SH-SY5Y (cell line): ENCODE measurements around the gene PIK3R3.

Source experiments
- GATA2 ChIP-seq: IDR thresholded peaks from 2 replicates; pipeline ENCODE4 v1.6.1; 2011; ENCODE audit warnings: mild to moderate bottlenecking, low read depth, low read length
- GATA3 ChIP-seq: IDR thresholded peaks from 2 replicates; pipeline ENCODE4 v1.6.1; 2011; ENCODE audit warnings: low read depth, mild to moderate bottlenecking, low read length, moderate library complexity

DNA sequence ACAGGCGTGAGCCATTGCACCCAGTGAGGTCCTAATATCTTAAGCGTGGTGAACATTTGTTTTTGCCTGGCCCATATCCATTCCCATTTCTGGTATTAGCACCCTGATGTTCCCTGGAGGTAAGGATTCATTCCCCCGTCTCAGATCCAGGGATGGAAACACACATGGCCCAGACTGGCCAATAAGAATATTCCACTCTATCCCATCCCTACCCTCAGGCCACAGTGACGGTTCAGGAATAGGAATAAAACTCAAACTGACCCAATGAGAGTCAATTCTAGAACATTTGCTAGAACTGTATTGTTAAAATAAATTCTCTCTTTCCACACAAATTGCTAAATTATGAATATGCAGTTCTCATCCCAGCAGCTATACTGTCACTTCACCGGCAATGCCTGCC lies 76.1 kb downstream of the PIK3R3 start:
- TF ChIP-seq GATA3 (no peak), GATA2 (no peak)
